ENCODE data around the gene TTC33. TPM values are rescaled to one million over a fixed set of nuclear protein-coding genes. Genes with fewer than 3 reads are reported as not detected.

Gene TTC33
- total RNA-seq, 1 donor from 2014 or later: 52.5 TPM

GRCh38 chr5:40514976-40515375 lies 240.8 kb downstream of the TTC33 start:
- Mint-ChIP-seq H3K9me3 (no peaks in the 10 kb centered on the region), H3K27ac (no peak overlapping the region), H3K36me3 (no peaks in the 10 kb centered on the region), H3K27me3 (ENCODE audit: insufficient read depth, low read depth) (no peaks in the 10 kb centered on the region), H3K4me3 (no peak overlapping the region), H3K4me1 (no peaks in the 10 kb centered on the region)
- Histone ChIP-seq H3K4me2 (no peak overlapping the region), H3K4me3 (no peak overlapping the region), H2AFZ (replicated peaks) (no peak overlapping the region), H4K20me1 (ENCODE audit: low read depth) (no peaks in the 10 kb centered on the region), H3K27me3 (no peaks in the 10 kb centered on the region), H3F3A (ENCODE audit: low read depth) (no peaks in the 10 kb centered on the region), H3K9me3 (ENCODE audit: low read depth) (no peaks in the 10 kb centered on the region), H3K9ac (no peak overlapping the region), H3K27ac (no peak overlapping the region), H3K36me3 (no peaks in the 10 kb centered on the region), H3K4me1 (no peaks in the 10 kb centered on the region), H3K79me2 (ENCODE audit: low read depth) (no peaks in the 10 kb centered on the region)
- no peak for DNase-seq (ENCODE audit: low spot score)
- TF ChIP-seq CTCF (IDR thresholded peaks at IDR 0.05): no peak
- no peak for TF ChIP-seq EZH2 (IDR thresholded peaks at IDR 0.05)
- TF ChIP-seq EZH2phosphoT487 (IDR thresholded peaks at IDR 0.05): no peak

GRCh38 chr5:40511801-40512200 lies 244.0 kb downstream of the TTC33 start:
- Histone ChIP-seq H2AFZ (replicated peaks) (no peak overlapping the region), H3K9ac (no peak overlapping the region), H3K27ac (no peak overlapping the region), H3F3A (ENCODE audit: low read depth) (no peaks in the 10 kb centered on the region), H3K79me2 (ENCODE audit: low read depth) (no peaks in the 10 kb centered on the region), H3K9me3 (ENCODE audit: low read depth) (no peaks in the 10 kb centered on the region), H3K27me3 (no peaks in the 10 kb centered on the region), H3K36me3 (no peaks in the 10 kb centered on the region), H4K20me1 (ENCODE audit: low read depth) (no peaks in the 10 kb centered on the region), H3K4me1 (no peaks in the 10 kb centered on the region), H3K4me3 (no peak overlapping the region), H3K4me2 (no peak overlapping the region)
- Mint-ChIP-seq H3K4me1 (no peaks in the 10 kb centered on the region), H3K36me3 (no peaks in the 10 kb centered on the region), H3K9me3 (no peaks in the 10 kb centered on the region), H3K27me3 (ENCODE audit: insufficient read depth, low read depth) (no peaks in the 10 kb centered on the region), H3K4me3 (no peak overlapping the region), H3K27ac (no peak overlapping the region)
- TF ChIP-seq EZH2 (IDR thresholded peaks at IDR 0.05): no peak
- TF ChIP-seq CTCF (IDR thresholded peaks at IDR 0.05): no peak
- no peak for TF ChIP-seq EZH2phosphoT487 (IDR thresholded peaks at IDR 0.05)
- no peak for DNase-seq (ENCODE audit: low spot score)

GRCh38 chr5:40507095-40507494 lies 248.7 kb downstream of the TTC33 start:
- Histone ChIP-seq H3K36me3 (no peaks in the 10 kb centered on the region), H3K27ac (no peak overlapping the region), H3K27me3 (no peaks in the 10 kb centered on the region), H3K79me2 (ENCODE audit: low read depth) (no peaks in the 10 kb centered on the region), H3K4me1 (no peaks in the 10 kb centered on the region), H4K20me1 (ENCODE audit: low read depth) (no peaks in the 10 kb centered on the region), H3F3A (ENCODE audit: low read depth) (no peaks in the 10 kb centered on the region), H2AFZ (replicated peaks) (no peak overlapping the region), H3K4me2 (no peak overlapping the region), H3K4me3 (no peak overlapping the region), H3K9ac (no peak overlapping the region), H3K9me3 (ENCODE audit: low read depth) (no peaks in the 10 kb centered on the region)
- Mint-ChIP-seq H3K27ac (no peak overlapping the region), H3K4me3 (no peak overlapping the region), H3K36me3 (no peaks in the 10 kb centered on the region), H3K27me3 (ENCODE audit: insufficient read depth, low read depth) (no peaks in the 10 kb centered on the region), H3K9me3 (no peaks in the 10 kb centered on the region), H3K4me1 (no peaks in the 10 kb centered on the region)
- TF ChIP-seq CTCF (IDR thresholded peaks at IDR 0.05) (no peak), EZH2phosphoT487 (IDR thresholded peaks at IDR 0.05) (no peak), EZH2 (IDR thresholded peaks at IDR 0.05) (no peak)
- no peak for DNase-seq (ENCODE audit: low spot score)
